Stimulated activated CD4-positive, alpha-beta T cell treated with anti-CD3 and anti-CD28 coated beads, Interleukin-4, amount 100 ng/mL, for 24 hours (primary cell): ENCODE data around the gene LDLRAD3.

Source experiments
- DNase-seq: peaks from one replicate; pipeline ENCODE4 v3.0.0-alpha.2; 2020

LDLRAD3 gene

DNA sequence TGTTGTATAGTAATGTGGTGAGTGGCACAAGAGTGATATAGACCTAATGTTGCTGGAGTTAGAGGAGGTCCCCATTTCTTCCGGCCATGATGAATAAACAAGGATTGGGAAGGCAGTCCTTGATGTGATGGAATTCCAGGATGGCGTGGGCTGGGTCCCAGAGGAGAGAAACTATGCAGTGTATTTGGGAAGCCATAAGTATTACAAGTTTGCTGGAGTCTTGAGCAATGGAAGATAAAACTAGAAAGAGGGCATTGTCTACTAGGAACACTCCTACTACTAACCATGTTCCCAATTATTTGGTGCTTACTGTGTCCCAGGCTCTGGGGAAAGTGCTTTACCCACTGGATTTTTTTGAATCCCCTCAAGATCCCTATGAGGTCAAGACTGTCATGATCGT is 20.0 kb downstream of the LDLRAD3 start:
- no peak for DNase-seq

DNA sequence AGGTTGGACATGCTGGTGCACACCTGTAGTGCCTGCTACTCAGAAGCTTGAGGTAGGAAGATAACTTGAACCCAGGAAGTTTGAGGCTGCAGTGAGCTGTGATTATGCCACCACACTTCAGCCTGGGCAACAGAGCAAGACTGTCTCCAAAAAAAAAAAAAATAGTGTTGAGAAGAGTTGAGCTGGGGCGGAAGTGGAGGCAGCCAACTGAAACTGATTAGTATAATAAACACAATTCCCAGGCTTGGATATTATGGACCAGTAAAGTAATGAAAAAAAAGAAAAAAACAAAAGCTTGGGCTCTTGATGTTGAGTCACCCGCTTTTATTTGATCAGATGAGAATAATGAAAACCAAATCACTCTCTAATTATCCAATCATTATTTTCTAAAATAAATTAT is 21.0 kb downstream of the LDLRAD3 start:
- DNase-seq, result no peak

DNA sequence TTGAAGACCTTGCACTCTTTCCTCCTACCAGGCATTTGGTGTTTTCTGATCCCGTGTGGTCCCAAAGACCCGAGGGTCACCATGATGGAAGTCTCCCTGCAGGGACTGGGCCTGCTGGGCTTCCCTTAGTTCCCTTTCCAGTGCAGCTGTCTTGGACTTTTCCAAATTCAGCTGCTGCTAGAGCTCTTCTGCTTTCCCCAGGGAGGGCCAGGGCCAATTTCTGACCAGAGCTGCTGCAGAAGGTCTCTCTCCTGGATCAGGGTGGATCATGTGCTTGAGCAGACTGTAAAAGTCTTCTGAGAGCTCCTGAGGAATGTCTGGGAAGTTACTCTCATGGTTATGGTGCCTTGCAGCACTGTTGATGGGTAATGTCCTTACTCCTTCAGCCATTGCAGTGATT is 23.2 kb downstream of the LDLRAD3 start:
- no peak for DNase-seq

DNA sequence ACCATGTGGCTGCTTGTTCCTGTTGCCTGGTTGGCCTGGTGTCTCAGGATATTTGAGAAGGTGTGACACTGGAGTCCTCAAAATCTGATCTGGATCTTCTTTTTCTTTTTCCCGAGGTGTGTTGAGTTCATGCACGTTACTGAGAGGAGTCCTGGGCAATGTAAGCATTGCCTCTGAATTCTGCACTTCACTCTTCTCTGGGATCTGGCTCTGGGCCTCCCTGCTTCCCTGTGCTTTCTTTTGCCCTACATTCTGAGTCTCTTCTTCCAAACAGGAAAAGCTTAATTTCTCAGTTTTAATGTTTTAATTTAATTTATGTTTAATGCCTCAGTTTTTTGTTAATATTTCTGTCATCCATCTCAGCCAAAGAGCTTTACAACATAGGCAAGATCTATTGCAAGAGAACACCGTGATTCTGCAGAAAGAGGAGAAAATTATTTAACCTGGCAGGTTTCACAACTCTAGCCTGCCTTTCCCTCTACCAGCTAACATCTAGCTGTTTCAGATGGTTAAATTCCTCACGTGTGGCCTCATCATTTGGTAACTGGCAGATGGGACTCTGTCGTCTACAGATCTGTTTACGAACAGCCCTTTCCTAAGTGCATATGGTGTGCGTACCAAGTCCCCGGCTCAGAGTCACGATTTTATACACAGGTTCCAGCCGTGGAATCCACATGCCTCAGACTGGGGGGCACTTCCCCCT is 24.7 kb downstream of the LDLRAD3 start:
- no peak for DNase-seq

DNA sequence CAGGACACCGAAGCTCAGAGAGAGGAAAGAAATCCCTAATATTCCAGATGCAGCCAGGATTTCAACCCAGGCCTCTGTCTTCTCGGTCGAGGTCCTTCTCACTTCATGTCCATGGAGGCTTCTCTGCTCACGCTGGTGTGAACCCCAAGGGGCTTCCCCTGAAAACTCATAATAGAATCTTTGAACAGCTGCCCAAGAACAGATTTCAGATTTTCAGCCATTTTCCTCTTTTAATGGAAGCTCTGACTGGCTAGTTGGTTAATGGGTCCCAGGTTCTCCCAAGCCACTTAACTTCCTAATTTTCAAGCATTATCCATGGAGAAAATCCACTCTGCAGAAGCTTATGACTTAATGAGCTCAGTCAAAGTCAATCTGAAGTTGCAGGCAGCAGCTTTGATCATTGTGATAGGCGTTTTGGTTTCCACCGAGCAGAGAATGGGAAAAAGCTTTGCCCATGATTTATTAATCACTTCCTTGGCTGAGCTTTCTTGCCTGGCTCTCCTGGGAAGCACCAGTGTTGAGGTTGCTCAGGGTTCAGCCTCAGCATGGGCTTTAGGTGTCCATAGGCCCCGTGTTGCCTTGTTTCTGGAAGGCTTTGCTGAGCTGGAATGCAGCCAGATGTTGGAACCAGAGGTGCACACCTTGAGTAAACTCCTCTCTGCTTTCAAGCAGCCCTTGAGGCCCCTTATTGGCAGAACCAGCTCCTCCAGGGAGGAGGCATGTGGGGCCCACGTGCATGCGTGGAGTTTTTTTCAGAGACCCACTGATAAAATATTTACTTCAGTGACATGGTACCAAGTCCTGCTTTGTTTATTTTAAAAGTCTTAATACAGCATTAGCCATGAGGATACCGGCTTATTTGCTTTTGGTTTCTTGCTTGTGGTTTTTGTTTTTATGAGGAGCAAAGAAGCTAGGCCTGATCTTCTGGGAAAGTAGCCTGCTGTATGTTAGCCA is 25.5 kb downstream of the LDLRAD3 start:
- no peak for DNase-seq

DNA sequence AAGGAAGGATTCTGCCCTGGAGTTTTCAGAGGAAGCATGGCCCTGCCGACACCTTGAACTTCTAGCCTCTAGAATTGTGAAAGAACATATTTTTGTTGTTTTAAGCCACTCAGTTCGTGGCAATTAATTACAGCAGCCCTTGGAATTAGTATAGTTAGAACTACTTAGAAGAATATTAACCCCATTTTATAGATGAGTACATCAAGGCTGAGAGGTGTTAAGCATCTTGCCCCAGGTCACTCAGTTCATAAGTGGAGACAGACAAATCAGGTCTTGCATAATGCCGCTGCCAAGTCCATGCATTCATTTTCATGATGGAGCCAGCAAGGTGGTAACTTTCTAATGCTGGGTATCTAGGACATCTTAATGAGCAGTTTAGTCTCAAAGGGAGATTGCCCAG is 26.6 kb downstream of the LDLRAD3 start:
- no peak for DNase-seq

DNA sequence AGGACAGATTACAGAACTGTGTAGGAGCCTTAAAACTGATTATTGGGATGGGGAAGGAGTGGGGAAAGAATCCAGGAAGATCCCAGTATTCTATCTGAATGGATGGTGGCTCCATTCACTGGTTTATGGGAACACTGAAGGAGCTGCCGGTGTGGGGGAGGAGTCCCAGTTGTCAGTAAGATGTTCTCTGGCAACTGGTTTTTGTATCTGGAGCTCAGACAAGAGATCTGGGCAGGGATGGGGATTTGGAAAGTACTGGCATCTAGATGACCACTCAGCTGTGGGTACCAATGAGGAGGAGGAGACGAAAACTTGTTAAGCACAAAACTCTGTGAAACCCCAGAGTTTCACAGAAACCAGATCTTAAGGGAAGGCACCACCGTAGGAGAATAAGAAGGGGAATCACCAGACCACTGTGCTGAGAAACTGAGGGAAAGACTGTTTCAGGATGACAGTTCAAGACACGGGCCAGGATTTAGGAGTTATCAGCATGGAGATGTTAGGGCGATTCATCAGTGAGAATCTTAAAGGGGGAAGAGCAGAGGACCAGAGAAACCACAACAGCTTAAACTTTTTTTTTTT is 28.1 kb downstream of the LDLRAD3 start:
- DNase-seq, result no peak

DNA sequence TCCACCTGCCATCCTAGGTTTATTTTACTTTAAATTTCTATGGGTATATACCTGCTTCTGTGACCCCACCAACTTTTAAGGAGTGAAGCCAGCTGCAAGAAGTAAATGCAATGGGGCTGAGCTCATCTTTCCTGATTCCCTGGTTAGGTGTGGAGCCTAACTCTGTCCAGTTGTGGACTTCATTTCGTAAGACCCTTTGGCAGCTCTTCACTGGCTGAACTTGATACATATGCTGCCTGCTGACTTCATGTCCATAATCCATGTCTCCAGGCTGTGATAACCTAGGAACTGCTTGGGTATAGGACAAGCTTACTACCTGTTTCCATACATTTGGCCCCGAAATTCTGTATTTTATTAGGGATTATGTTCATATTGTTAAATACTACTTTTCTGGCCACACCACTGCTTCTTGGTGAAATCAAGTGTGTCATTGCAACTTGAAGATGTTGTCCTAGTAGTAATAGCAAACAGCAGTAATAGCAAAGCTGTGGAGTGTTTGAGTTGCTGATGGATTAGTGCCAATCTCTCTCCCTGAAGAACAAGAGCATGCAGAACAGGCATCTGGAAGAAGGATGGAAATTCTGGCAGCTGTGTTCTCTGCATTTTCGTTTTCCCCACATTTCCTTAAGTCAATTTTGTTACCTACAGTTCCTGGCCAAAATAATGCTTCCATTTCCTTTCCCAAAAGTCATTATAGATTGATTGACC is 31.2 kb downstream of the LDLRAD3 start:
- no peak for DNase-seq

DNA sequence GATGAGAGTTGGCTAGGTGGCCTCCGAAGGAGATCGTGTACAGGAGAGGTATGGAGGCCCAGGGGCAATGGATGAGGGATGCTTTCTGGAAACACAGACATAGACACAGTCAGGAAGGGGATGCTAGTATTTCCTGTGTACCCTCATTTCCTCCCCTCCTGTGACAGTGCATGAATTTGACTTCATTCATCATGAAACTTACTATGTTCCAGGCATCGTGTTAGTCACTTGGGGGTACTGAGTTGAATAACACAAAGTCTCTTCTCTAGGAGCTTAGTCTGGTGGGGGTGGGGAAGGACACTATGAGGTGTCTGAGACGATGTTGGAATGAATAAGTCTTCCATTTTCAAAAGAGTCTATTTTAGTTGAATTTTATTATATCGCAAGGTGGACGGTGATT is 32.6 kb downstream of the LDLRAD3 start:
- no peak for DNase-seq

DNA sequence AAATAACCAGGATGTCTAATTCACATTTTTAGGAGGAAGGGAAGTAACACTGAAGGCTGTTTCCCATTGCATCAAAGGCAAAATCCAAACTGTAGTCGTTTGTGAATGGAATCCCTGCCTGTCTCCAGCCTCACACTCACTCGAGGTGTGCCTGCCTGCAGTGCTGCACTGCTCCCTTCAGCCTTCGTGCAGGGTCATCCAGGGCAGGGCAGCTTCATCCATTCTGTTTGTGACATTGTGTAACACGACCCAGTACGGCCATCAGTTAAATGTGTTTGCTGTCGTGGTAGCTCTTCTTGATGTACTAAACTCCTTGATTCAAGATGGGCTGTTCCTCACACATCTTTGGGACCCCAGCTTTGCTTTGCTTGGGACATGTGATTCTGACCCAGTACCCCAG is 34.3 kb downstream of the LDLRAD3 start:
- no peak for DNase-seq

DNA sequence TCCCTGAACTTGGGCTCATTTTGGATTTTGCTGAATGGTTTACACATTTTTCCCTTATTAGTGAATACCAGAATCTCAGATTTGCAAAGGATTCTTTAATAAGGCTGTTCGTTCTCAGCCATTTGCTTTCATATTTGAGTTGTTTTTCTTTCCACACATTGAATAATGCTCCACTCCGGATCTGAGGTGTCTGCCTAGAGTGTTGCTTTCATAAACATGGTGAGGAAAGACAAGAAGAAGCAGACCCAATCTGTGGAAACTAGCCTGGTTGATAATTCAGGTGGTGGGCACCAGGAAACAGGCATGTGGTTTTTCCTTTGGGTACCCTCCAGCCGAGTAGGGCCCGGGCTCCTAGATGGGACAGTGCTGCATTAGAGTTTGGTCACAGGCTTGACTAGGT is 35.0 kb downstream of the LDLRAD3 start:
- no peak for DNase-seq

DNA sequence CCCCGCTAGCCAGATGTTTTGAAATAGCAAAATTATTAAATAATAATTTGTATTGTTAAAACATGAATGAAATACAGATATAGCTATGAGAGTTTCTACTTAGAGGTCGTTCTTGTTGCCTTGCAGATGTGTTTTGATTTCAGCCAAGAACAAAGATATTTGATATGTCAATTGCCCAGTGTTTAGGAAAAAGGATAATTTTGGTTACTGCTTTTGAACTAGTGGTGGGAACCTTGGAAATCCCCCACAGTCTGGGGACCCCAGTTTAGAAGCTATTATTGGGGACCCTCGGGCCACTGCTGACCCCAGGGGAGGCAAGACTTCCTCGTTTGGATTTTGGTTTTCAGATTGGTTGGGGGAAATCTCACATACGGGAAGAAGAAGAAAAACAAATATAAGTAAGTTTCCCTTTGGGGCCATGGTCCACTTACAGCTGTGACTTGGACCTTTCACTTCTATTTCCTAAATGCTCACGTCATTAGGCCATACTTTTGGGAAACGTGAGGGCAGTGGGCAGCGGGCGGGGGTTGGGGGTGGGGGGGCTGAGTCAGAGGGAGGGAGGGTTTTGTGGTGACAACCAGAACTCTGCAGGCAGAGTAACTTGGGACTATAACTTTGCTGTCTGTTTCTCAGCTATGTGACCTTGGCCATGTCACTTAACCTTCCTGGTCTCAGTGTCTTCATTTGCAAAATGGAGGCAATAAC is 37.0 kb downstream of the LDLRAD3 start:
- DNase-seq, result no peak

DNA sequence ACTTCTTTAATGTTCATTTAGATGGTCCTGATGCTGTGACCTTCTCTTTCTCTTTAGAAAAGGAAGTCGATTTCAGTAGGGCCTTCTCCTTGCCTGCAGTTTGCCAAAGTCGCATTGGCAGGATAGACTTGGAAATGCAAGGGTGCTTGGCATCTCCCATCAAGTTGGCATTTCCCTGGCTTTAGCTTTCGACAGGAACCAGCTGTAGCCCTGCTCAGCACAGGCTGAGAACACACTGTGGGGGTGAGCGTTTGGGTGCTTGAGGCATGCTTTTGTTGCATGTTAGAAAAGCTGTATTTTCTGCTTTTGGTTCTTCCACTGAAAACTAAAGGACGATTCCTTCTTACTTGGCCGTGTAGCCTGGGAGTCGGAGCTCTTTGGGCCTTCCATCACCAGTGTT is 37.7 kb downstream of the LDLRAD3 start:
- DNase-seq, result no peak

DNA sequence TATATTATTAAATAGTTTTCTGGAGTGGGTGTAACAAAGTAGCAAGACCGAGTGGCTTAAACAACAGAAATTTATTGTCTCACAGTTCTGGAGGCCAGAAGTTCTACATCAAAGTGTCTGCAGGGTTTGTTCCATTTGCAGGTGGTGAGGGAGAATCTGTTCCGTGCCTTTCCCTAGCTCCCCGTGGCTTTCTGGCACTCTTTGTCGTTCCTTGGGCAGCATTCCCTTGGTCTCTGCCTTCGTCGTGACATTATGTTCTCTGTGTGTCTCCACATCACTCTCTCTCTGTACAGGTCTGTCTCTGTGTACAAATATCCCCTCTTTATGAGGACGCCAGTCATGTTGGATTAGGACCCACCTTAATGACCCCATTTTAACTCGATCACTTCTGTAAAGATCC is 38.2 kb downstream of the LDLRAD3 start:
- no peak for DNase-seq

DNA sequence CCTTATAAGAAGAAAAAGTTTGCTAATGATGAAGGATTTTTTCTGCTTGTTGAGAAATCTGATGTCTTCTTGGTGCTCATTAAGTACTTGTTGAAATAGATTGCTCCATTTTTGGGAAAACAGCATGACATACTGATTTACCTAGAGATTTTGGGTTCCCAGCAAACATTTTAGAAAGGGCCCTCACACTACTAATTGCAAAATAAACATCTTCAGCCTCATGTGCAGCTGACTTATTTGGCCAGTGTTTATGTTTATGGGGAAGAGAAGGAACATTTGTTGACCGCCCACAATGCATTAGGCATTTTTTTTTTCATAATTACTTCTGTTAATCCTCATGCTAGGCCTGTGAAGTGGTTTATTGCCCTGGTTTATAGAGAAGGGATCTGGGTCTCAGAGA is 40.1 kb downstream of the LDLRAD3 start:
- no peak for DNase-seq

DNA sequence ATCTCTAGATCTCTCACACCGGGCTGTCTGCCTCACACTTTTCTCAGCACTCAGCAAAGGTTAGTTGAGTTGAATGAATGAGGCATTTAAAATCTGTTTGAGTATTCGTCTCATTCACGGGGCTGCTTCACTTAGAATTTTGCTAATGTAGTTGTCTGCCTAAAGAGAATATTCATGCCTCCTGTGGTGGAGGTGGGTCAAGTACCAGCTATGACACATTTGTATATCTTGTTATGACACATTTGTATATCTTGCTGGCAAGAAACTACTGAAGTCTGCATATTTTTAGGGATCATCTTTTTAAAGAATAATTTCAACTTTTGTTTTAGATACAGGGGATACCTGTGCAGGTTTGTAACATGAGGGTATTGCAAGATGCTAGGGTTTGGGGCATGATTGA is 43.1 kb downstream of the LDLRAD3 start:
- no peak for DNase-seq

DNA sequence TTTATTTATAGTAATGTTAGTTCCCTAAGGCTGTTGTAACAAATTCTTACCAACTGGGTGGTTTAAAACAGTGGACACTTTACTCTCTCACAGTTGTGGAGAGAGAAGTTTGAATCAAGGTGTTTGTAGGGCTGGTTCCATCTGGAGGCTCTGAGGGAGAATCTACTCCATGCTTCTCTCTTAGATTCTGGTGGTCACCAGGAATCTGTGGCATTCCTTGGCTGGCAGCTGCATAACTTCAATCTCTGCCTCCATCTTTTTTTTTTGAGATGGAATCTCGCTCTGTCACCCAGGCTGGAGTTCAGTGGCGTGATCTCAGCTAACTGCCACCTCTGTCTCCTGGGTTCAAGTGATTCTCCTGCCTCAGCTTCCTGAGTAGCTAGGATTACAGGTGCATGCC is 46.3 kb downstream of the LDLRAD3 start:
- no peak for DNase-seq

DNA sequence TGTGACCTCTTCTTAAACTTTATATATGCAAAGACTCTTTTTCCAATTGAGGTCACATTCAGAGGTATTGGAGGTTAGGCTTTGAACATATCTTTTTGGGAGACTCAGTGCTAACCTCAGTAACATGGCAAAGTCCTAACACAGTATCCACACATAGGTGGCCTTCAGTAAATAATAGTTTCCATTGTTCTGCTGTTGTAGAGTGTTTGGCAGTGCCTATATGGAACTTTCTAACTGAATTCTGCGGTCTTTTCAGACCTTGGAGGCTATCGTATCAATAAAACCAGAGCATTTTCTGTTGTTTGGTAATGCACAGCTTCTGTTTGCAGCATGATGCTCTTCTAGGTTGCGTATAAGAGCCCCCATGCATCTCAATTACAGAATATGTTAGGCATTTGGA is 47.0 kb downstream of the LDLRAD3 start:
- DNase-seq, result no peak

DNA sequence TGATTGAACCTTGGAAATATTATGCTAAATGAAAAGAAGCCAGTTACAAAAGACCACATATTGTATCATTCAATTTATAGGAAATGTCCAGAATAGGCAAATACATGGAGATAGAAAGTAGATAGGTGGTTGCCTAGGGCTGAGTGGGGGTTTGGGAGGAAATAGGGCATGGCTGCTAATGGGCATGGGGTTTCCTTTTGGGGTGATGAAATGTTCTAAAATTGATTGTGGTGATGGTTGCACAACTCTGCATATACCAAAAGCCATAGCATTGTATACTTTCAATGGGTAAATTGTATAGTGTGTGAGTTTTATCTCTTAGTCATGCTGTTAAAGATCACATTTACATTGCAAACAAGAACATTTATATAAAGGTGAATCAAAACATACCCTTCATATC is 48.7 kb downstream of the LDLRAD3 start:
- no peak for DNase-seq

DNA sequence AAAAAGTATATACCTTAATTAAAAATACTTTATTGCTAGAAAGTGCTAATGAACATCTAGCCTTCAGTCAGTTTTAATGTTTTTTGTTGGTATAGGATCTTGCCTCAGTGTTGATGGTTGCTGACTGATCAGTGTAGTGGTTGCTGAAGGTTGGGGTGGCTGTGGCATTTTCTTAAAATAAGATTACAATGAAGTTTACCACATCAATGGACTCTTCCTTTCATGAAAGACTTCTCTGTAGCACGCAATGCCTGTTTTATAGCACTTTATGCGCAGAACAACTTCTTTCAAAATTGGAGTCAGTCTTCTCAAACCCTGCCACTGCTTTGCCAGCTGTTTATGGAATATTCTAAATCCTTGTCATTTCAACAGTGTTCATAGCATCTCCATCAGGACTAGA is 50.6 kb downstream of the LDLRAD3 start:
- DNase-seq, result no peak

DNA sequence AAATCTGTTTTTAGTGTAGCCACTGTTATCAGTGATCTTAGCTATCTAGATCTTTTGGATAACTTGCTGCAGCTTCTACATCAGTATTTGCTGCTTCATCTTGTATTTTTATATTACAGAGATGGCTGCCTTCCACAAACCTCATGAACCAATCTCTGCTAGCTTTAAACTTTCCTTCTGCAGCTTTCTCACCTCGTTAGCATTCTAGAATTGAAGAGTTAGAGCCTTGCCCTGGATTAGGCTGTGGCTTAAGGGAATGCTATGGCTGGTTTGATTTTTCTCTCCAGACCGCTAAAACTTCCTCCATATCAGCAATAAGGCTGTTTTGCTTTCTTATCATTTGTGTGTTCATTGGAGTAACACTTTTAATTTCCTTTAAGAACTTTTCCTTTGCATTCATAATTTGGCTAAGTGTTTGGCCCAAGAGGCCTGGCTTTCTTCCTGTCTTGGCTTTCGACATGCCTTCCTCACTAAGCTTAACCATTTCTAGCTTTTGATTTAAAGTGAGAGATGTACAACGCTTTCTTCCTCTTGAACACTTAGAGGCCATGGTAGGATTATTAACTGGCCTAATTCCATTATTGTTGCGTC is 51.9 kb downstream of the LDLRAD3 start:
- DNase-seq, result no peak

DNA sequence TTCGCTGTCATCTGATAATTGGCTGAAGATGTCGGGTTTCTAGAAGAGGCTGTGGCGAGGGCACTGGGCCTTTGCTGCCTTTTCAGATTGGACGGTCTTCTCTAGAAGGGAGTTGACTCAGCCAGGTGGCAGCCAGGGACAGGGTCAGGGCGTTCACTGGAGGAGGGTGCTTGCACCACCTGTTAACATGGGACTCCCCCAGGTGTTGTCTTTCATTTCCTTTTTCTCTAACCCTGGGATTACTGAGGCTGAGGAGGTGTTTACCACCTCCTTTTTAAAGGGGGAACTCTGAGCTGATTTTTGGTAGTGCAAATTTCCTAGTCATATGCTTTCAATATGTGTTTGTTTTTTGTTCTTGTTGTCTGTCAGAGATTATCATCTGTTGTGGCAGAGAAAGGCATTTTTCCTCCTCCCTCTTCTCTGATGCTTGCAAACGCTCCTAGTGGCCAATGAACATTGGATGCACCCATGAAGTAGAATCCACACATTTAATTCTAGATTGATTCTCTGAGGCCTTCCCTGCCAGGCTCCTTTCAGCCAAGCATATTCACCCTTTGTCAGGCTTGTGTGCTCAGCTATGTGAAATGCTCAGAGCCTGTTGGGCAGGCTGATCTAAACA is 54.1 kb downstream of the LDLRAD3 start:
- DNase-seq, result no peak
